ENCODE results near the gene AOAH. TPM values are rescaled to one million over a fixed set of nuclear protein-coding genes. Genes with fewer than 3 reads are reported as not detected.

Gene AOAH
- total and polyA plus RNA-seq, 2 of the 4 experiments (the other 2 are of a cell fraction): not detected

DNA sequence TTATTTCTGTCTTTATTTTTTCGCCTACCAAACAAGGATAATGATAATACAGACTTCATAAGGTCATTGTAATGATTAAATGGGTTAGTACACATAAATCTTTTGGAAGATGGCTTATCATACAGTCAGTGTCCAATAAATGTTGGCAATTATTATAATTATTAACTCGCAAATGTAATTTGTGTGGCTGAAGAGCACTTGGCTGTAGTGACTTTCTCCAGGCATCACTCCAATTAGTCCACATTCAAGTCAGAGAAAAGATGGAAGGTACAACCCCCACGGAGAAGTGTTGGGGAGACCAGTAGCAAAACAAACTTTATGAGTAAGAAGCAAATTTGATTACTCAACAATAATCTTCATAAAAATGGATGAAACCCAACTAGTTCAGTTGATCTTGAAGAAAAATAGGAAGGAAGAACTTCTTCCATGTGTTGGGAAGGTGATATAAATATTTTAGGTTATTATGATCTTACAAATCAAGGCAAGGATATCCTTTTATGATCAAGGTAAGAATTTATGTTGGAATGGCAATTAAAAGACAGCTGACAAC, 5.1 kb downstream of the AOAH start:
- no peak overlapping the region for H2BK20ac ChIP-seq (ENCODE audit: low read depth, low read length)
- intact Hi-C loops (cut with micrococcal nuclease): no loop called here
- no TSS peak for BruUV-seq (replicated peaks)
- H3K9me3 ChIP-seq (ENCODE audit: control insufficient read depth, insufficient read depth, low read length): no peaks in the 10 kb centered on the region
- no peak overlapping the region for H3K14ac ChIP-seq (replicated peaks; ENCODE audit: low read depth, low read length)
- no peak overlapping the region for H2AK5ac ChIP-seq (ENCODE audit: low read depth, low read length)
- ChIA-PET CTCF (interaction anchor here (0.7 kb wide), 1 partner anchor 16 kb away, joined by 3 read pairs; no protein-coding TSS in a partner anchor), POLR2A (ENCODE audit: unreplicated experiment) (no interaction called here)
- H3K23ac ChIP-seq (ENCODE audit: low read depth, low read length): no peak overlapping the region
- no peak overlapping the region for H3K27ac ChIP-seq (ENCODE audit: insufficient read depth, low read length)
- no peak overlapping the region for H2BK15ac ChIP-seq (ENCODE audit: low read depth, low read length)
- H3K56ac ChIP-seq (ENCODE audit: extremely low read depth, insufficient read depth, low read length): no peak overlapping the region
- ATAC-seq (ENCODE audit: low read depth) (no peak), DNase-seq (no peak)
- H4K5ac ChIP-seq (ENCODE audit: low read depth, low read length): no peak overlapping the region
- H4K20me1 ChIP-seq (ENCODE audit: insufficient read depth, low read length): no peaks in the 10 kb centered on the region
- H3K4me2 ChIP-seq (ENCODE audit: low read depth, low read length): no peak overlapping the region
- no peak overlapping the region for H3K4ac ChIP-seq (ENCODE audit: low read depth, low read length)
- no CpG with 5 or more reads among the region's 3 CpGs for whole genome bisulfite sequencing, 2 experiments (ENCODE audit: extremely low coverage in 2 of 2, insufficient read length in 1 of 2)
- dilution Hi-C loops (cut with HindIII; ENCODE audit: low sequenced_read_pairs, unreplicated experiment): no loop called here
- no peak overlapping the region for H3K4me3 ChIP-seq (ENCODE audit: insufficient read depth, low read depth, low read length)
- no peaks in the 10 kb centered on the region for H3K27me3 ChIP-seq (ENCODE audit: control insufficient read depth, insufficient read depth, low read length)
- H2BK120ac ChIP-seq (ENCODE audit: low read depth, low read length): no peak overlapping the region
- H3K9me1 ChIP-seq (ENCODE audit: insufficient read depth, low read length): no peaks in the 10 kb centered on the region
- no peak overlapping the region for H3K9ac ChIP-seq (ENCODE audit: low read depth, low read length)
- no peak overlapping the region for H2AFZ ChIP-seq (replicated peaks; ENCODE audit: low read length, poor library complexity)
- no peak overlapping the region for H4K91ac ChIP-seq (ENCODE audit: insufficient read depth, low read depth, low read length)
- no peak overlapping the region for H3K18ac ChIP-seq (ENCODE audit: low read depth, low read length)
- H4K8ac ChIP-seq (ENCODE audit: low read depth in 2 of 2, low read length in 2 of 2): no peak overlapping the region
- H3K79me1 ChIP-seq (ENCODE audit: low read depth in 1 of 2, low read length in 2 of 2): no peaks in the 10 kb centered on the region
- H3K36me3 ChIP-seq (ENCODE audit: control insufficient read depth, insufficient read depth, low read length): no peaks in the 10 kb centered on the region
- no peak overlapping the region for H2BK5ac ChIP-seq (ENCODE audit: low read depth, low read length, poor library complexity, severe bottlenecking)
- no peak for TF ChIP-seq MAFK (IDR thresholded peaks at IDR 0.05; ENCODE audit: low read depth, low read length)
- no peak for TF ChIP-seq RFX5 (IDR thresholded peaks at IDR 0.05; ENCODE audit: low read depth, low read length)
- no peak for TF ChIP-seq MAZ (IDR thresholded peaks at IDR 0.05; ENCODE audit: borderline replicate concordance, low read depth, low read length)
- no peak for TF ChIP-seq POLR2A (IDR thresholded peaks at IDR 0.05; ENCODE audit: low read depth, low read length)
- TF ChIP-seq CEBPB (IDR thresholded peaks at IDR 0.05; ENCODE audit: low read depth, low read length): no peak
- TF ChIP-seq, protein P1, sequence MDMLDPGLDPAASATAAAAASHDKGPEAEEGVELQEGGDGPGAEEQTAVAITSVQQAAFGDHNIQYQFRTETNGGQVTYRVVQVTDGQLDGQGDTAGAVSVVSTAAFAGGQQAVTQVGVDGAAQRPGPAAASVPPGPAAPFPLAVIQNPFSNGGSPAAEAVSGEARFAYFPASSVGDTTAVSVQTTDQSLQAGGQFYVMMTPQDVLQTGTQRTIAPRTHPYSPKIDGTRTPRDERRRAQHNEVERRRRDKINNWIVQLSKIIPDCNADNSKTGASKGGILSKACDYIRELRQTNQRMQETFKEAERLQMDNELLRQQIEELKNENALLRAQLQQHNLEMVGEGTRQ (IDR thresholded peaks at IDR 0.05; ENCODE audit: low read depth, low read length): no peak
- no peak for TF ChIP-seq RCOR1 (IDR thresholded peaks at IDR 0.05; ENCODE audit: insufficient replicate concordance, low read length)
- no peak for TF ChIP-seq FOS (IDR thresholded peaks at IDR 0.05; ENCODE audit: low read depth, low read length)
- no peak overlapping the region for H2AK9ac ChIP-seq (replicated peaks; ENCODE audit: low read depth, low read length, poor library complexity)
- H3K4me1 ChIP-seq (ENCODE audit: control insufficient read depth, insufficient read depth, low read length): no peaks in the 10 kb centered on the region
- in situ Hi-C loops (cut with MboI; ENCODE audit: low sequenced_read_pairs): no loop called here

Data from IMR-90 (cell line).